SK-N-SH (cell line): ENCODE measurements around the gene ZNF366. TPM values are rescaled to one million over a fixed set of nuclear protein-coding genes. Genes with fewer than 3 reads are reported as not detected.

Experiments
- CTCF ChIA-PET: fragments of 300-600, 350-600 bp; formaldehyde crosslinking; extraction: SDS; loops from one replicate; lab custom pipeline; 2021; lab: Yijun Ruan, JAX
- POLR2A ChIA-PET: fragments of 350-600 bp; sonication (Branson Sonifier 250); formaldehyde crosslinking; extraction: SDS; loops from one replicate; lab custom pipeline; 2020; ENCODE audit warnings: antibody characterized with exemption, inconsistent platforms; lab: Yijun Ruan, JAX
- DNase-seq: peaks from one replicate; pipeline ENCODE4 v3.0.0; 2012
- H2AFZ ChIP-seq: fragments of 200-600 bp; sonication (generic); 2 replicates; pipeline ENCODE4 v1.8.1; 2016; ENCODE audit warnings: antibody characterized with exemption, mild to moderate bottlenecking, low read depth
- H3F3A ChIP-seq: fragments of 200-600 bp; sonication (generic); replicated peaks from 2 replicates; pipeline ENCODE3; 2016; ENCODE audit warnings: antibody characterized with exemption, mild to moderate bottlenecking; ENCODE audit not compliant: insufficient read depth
- H3K27ac ChIP-seq, 2 experiments: fragments of 200-500 bp in 1 of 2; fragments of 200-600 bp in 1 of 2; sonication (Bioruptor generic) in 1 of 2; sonication (generic), shearing (Covaris generic) in 1 of 2; 2 replicates each; pipeline versions ENCODE4 v1.5.1 to v1.6.1; 2014 to 2016; ENCODE audit warnings: low read depth in 2 of 2, inconsistent platforms in 1 of 2, low read length in 1 of 2, mild to moderate bottlenecking in 1 of 2, mixed read lengths in 1 of 2
- H3K27me3 ChIP-seq: fragments of 200-600 bp; sonication (generic), shearing (Covaris generic); 2 replicates; pipeline ENCODE4 v1.6.1; 2016; ENCODE audit warnings: mixed run types; ENCODE audit not compliant: insufficient read depth
- H3K36me3 ChIP-seq, 2 experiments: fragments of 200-500 bp in 1 of 2; fragments of 200-600 bp in 1 of 2; sonication (Bioruptor generic) in 1 of 2; sonication (generic) in 1 of 2; replicated peaks in 1 of 2; 2 replicates each; pipeline versions ENCODE3 to v1.5.1; 2014 to 2016; ENCODE audit warnings: low read length in 1 of 2, mild to moderate bottlenecking in 1 of 2; ENCODE audit not compliant: insufficient read depth in 2 of 2, control insufficient read depth in 1 of 2
- H3K4me1 ChIP-seq, 2 experiments: fragments of 200-500 bp in 1 of 2; fragments of 200-600 bp in 1 of 2; sonication (Bioruptor generic) in 1 of 2; sonication (generic), shearing (Covaris generic) in 1 of 2; 2 replicates each; pipeline versions ENCODE4 v1.5.1 to v1.6.1; 2014 to 2016; ENCODE audit warnings: low read depth in 1 of 2, low read length in 1 of 2, mixed run types in 1 of 2; ENCODE audit not compliant: insufficient read depth in 2 of 2, control insufficient read depth in 1 of 2
- H3K4me2 ChIP-seq: fragments of 200-600 bp; sonication (generic), shearing (Covaris generic); 2 replicates; pipeline ENCODE4 v1.6.1; 2017; ENCODE audit warnings: mixed run types
- H3K4me3 ChIP-seq, 2 experiments: fragments of 200-500 bp in 1 of 2; fragments of 200-600 bp in 1 of 2; sonication (Bioruptor generic) in 1 of 2; sonication (generic), shearing (Covaris generic) in 1 of 2; 2 replicates each; pipeline versions ENCODE4 v1.5.1 to v1.8.1; 2014 to 2016; ENCODE audit warnings: low read depth in 2 of 2, inconsistent platforms in 1 of 2, low read length in 1 of 2, mild to moderate bottlenecking in 1 of 2, mixed read lengths in 1 of 2, moderate library complexity in 1 of 2
- H3K79me2 ChIP-seq: fragments of 200-600 bp; sonication (generic); 2 replicates; pipeline ENCODE4 v1.8.1; 2017; ENCODE audit warnings: mild to moderate bottlenecking; ENCODE audit not compliant: insufficient read depth
- H3K9ac ChIP-seq: fragments of 200-600 bp; sonication (generic); 2 replicates; pipeline ENCODE4 v1.6.1; 2017; ENCODE audit warnings: mixed run types
- H3K9me2 ChIP-seq: fragments of 200-600 bp; sonication (generic); 2 replicates; pipeline ENCODE4 v1.6.1; 2017; ENCODE audit warnings: mixed run types
- H3K9me3 ChIP-seq: fragments of 200-600 bp; sonication (generic); 2 replicates; pipeline ENCODE4 v1.6.1; 2017; ENCODE audit warnings: mixed run types, mild to moderate bottlenecking, moderate library complexity
- H4K20me1 ChIP-seq: fragments of 200-600 bp; sonication (generic); 2 replicates; pipeline ENCODE4 v1.6.1; 2017; ENCODE audit warnings: mild to moderate bottlenecking, mixed run types; ENCODE audit not compliant: insufficient read depth
- CHD2 ChIP-seq: fragments of 150-350 bp; IDR thresholded peaks from 2 replicates; pipeline ENCODE4 v1.6.1; 2018; ENCODE audit warnings: low read length; ENCODE audit not compliant: partially characterized antibody
- ELF1 ChIP-seq: IDR thresholded peaks from 2 replicates; pipeline ENCODE4 v1.4.0; 2012
- EP300 ChIP-seq, 2 experiments: IDR thresholded peaks; 2 replicates each; pipeline versions ENCODE4 v1.4.0 to v1.6.1; 2012; ENCODE audit warnings: borderline replicate concordance in 1 of 2, low read depth in 1 of 2, low read length in 1 of 2
- EZH2phosphoT487 ChIP-seq: fragments of 200-600 bp; sonication (generic); IDR thresholded peaks from 2 replicates; pipeline ENCODE4 v1.6.1; 2017; ENCODE audit warnings: low read depth, mixed run types, mild to moderate bottlenecking, antibody characterized with exemption, moderate library complexity, borderline replicate concordance
- FOSL2 ChIP-seq: IDR thresholded peaks from 2 replicates; pipeline ENCODE4 v1.4.0; 2012; ENCODE audit warnings: low read depth, mild to moderate bottlenecking, moderate library complexity, borderline replicate concordance
- FOXJ3 ChIP-seq: sonication (generic); formaldehyde crosslinking; IDR thresholded peaks from 2 replicates; pipeline ENCODE4 v1.5.1; 2020; ENCODE audit warnings: mild to moderate bottlenecking, missing genetic modification reagents
- FOXM1 ChIP-seq: IDR thresholded peaks from 2 replicates; pipeline ENCODE4 v1.4.0; 2012; ENCODE audit warnings: low read depth, mild to moderate bottlenecking
- GATA2 ChIP-seq: sonication (generic); formaldehyde crosslinking; IDR thresholded peaks from 2 replicates; pipeline ENCODE4 v1.5.0; 2020; ENCODE audit warnings: mild to moderate bottlenecking, missing genetic modification reagents
- IRF3 ChIP-seq: fragments of 150-350 bp; IDR thresholded peaks from 2 replicates; pipeline ENCODE4 v1.6.1; 2016; ENCODE audit warnings: mild to moderate bottlenecking, low read depth, low read length
- MEF2A ChIP-seq: IDR thresholded peaks from 2 replicates; pipeline ENCODE4 v1.4.0; 2012; ENCODE audit warnings: low read depth, borderline replicate concordance
- MXI1 ChIP-seq: IDR thresholded peaks from 2 replicates; pipeline ENCODE4 v1.6.1; 2012; ENCODE audit warnings: mild to moderate bottlenecking, low read depth, low read length, improper control_type of control experiment
- NFIC ChIP-seq: IDR thresholded peaks from 2 replicates; pipeline ENCODE4 v1.4.0; 2012; ENCODE audit warnings: borderline replicate concordance
- RAD21 ChIP-seq: IDR thresholded peaks from 2 replicates; pipeline ENCODE4 v1.6.1; 2012; ENCODE audit warnings: mild to moderate bottlenecking, low read length
- RCOR1 ChIP-seq: fragments of 150-350 bp; IDR thresholded peaks from 2 replicates; pipeline ENCODE4 v1.6.1; 2017; ENCODE audit warnings: antibody characterized with exemption, low read length
- REST ChIP-seq: IDR thresholded peaks from 2 replicates; pipeline ENCODE4 v1.6.1; 2012; ENCODE audit warnings: mild to moderate bottlenecking, low read depth, low read length, moderate library complexity
- RFX5 ChIP-seq: IDR thresholded peaks from 2 replicates; pipeline ENCODE4 v1.6.1; 2012; ENCODE audit warnings: mild to moderate bottlenecking, improper control_type of control experiment, low read length
- SIN3A ChIP-seq: IDR thresholded peaks from 2 replicates; pipeline ENCODE4 v1.6.1; 2012; ENCODE audit warnings: low read depth, mild to moderate bottlenecking, low read length, moderate library complexity, borderline replicate concordance
- SMC3 ChIP-seq: IDR thresholded peaks from 2 replicates; pipeline ENCODE4 v1.6.1; 2012; ENCODE audit warnings: low read depth, low read length, improper control_type of control experiment
- TEAD4 ChIP-seq: IDR thresholded peaks from 2 replicates; pipeline ENCODE4 v1.4.0; 2012; ENCODE audit warnings: mild to moderate bottlenecking, borderline replicate concordance; ENCODE audit not compliant: insufficient read depth
- USF1 ChIP-seq: IDR thresholded peaks from 2 replicates; pipeline ENCODE4 v1.4.0; 2012; ENCODE audit warnings: low read depth, borderline replicate concordance
- YY1 ChIP-seq: IDR thresholded peaks from 2 replicates; pipeline ENCODE4 v1.4.0; 2012; ENCODE audit warnings: low read depth, mild to moderate bottlenecking
- ZBTB33 ChIP-seq: IDR thresholded peaks from 2 replicates; pipeline ENCODE4 v1.4.0; 2012; ENCODE audit warnings: low read depth, borderline replicate concordance
- WGBS: methylation state at CpG from one replicate; pipeline ENCODE4 v1.1.6; 2017; ENCODE audit warnings: low lambda C conversion rate; 5-methylcytosine and 5-hydroxymethylcytosine counted together
- polyA plus RNA-seq, 3 experiments: library from polyadenylated mRNA; depleted of rRNA; stranded (reverse); fragments of >200 nt; gene quantifications; 2 replicates each; pipeline ENCODE4 v1.2.3, GENCODE V29; 2012

Gene ZNF366
- polyA plus RNA-seq, 1 of the 3 experiments (the other 2 are of a cell fraction), result not detected

GRCh38 chr5:72434056-72434780, 73.0 kb downstream of the ZNF366 start:
- Histone ChIP-seq H3K4me2 (no peak overlapping the region), H3K9me3 (no peaks in the 10 kb centered on the region), H3K79me2 (no peaks in the 10 kb centered on the region), H3K9me2 (no peaks in the 10 kb centered on the region), H4K20me1 (no peaks in the 10 kb centered on the region), H3F3A (no peaks in the 10 kb centered on the region), H3K9ac (no peak overlapping the region), H3K36me3 (no peaks in the 10 kb centered on the region), H3K4me3 (no peak overlapping the region), H3K27ac (no peak overlapping the region), H2AFZ (no peak overlapping the region), H3K27me3 (no peaks in the 10 kb centered on the region), H3K4me1 (no peaks in the 10 kb centered on the region; a peak in 1 of 4 replicates)
- WGBS, result 79% methylated on average over 5 of the region's 5 CpGs
- ChIA-PET CTCF (no interaction called here), POLR2A (no interaction called here)
- TF ChIP-seq NFIC (no peak), RAD21 (no peak), SIN3A (no peak), ELF1 (no peak), EZH2phosphoT487 (no peak), RFX5 (no peak), CHD2 (no peak), ZBTB33 (no peak), FOSL2 (no peak), GATA2 (no peak), MXI1 (no peak), EP300 (IDR thresholded peaks at IDR 0.05; ENCODE audit: borderline replicate concordance in 1 of 2, low read depth in 1 of 2, low read length in 1 of 2) (no peak), TEAD4 (no peak), IRF3 (no peak), FOXM1 (no peak), RCOR1 (no peak)
- DNase-seq, result no peak

GRCh38 chr5:72433522-72433921, 73.7 kb downstream of the ZNF366 start:
- H3K9me2 ChIP-seq, result no peaks in the 10 kb centered on the region
- H3K27ac ChIP-seq, result no peak overlapping the region
- H3K79me2 ChIP-seq, result no peaks in the 10 kb centered on the region
- POLR2A ChIA-PET, result no interaction called here
- no peak overlapping the region for H2AFZ ChIP-seq
- H3F3A ChIP-seq, result no peaks in the 10 kb centered on the region
- DNase-seq, result no peak
- no peaks in the 10 kb centered on the region for H3K36me3 ChIP-seq
- H3K4me3 ChIP-seq, result no peak overlapping the region
- no peak overlapping the region for H3K9ac ChIP-seq
- H3K4me1 ChIP-seq, result no peaks in the 10 kb centered on the region; a peak in 1 of 4 replicates
- H3K9me3 ChIP-seq, result no peaks in the 10 kb centered on the region
- no peak overlapping the region for H3K4me2 ChIP-seq
- WGBS, result 94% methylated on average over 1 of the region's 1 CpG
- H4K20me1 ChIP-seq, result no peaks in the 10 kb centered on the region
- CTCF ChIA-PET, result no interaction called here
- no peaks in the 10 kb centered on the region for H3K27me3 ChIP-seq
- no peak for TF ChIP-seq MXI1
- no peak for TF ChIP-seq USF1
- TF ChIP-seq YY1, result no peak
- TF ChIP-seq FOXJ3, result no peak
- no peak for TF ChIP-seq GATA2
- no peak for TF ChIP-seq MEF2A
- TF ChIP-seq CHD2, result no peak
- no peak for TF ChIP-seq REST
- no peak for TF ChIP-seq SMC3
- TF ChIP-seq NFIC, result no peak
- TF ChIP-seq SIN3A, result no peak
